GM21381 (cell line): ENCODE results near the gene ST8SIA2.

Experiments used
- ATAC-seq: cut with Tn5 transposase; IDR thresholded peaks from one replicate; pipeline ENCODE4 v1.9.1; 2021; ENCODE audit warnings: mild to moderate bottlenecking, moderate library complexity; ENCODE audit not compliant: unreplicated experiment

ST8SIA2 gene, protein sequence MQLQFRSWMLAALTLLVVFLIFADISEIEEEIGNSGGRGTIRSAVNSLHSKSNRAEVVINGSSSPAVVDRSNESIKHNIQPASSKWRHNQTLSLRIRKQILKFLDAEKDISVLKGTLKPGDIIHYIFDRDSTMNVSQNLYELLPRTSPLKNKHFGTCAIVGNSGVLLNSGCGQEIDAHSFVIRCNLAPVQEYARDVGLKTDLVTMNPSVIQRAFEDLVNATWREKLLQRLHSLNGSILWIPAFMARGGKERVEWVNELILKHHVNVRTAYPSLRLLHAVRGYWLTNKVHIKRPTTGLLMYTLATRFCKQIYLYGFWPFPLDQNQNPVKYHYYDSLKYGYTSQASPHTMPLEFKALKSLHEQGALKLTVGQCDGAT

DNA sequence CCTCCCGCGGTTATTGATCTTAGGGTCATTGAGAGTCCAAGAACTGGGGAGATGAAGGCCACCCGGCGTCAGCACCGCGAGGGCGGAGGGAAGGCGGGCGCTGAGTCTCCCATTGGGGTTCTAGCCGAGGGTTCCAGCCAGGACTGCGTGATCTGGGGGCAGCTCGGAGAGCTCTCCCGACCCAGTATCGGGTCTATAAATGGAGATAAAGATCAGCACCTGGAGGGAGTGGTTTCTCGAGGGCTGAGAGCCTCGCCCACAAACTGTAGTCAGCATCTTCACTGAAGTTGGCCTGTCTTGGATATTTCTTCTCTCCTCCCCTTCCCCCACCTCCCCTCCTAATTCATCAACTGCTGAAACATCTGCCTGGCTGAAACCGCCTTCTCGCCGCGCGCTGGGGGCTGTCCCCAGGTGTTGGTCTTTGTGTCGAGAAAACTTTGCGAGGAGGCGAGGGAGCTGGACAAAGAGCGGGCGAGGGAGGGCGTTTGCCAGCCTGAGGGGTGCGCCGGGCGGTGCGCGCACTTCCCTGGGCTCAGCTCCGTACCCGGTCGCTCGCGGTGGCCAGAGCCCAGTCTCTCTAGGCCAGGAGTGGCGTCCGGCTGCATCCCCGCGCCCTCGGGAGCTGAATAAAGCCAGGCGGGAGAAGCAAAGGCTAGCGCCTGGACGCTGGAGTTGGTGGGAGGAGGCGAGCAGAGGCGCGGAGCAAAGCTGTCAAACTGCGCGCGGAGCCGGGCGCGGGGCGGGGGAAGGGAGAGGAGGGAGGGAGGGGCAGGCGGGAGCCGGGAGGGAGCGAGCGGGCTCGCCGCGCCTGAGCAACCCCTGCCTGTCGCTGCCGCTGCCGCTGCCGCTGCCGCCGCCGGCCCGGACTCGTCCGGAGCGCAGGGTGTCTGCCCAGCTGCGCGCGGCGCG lies at the start of gene ST8SIA2:
ST8SIA2 (plus strand) TSS at position 811 of the 909 bp plus-strand sequence. CDS start 184 bp downstream, outside the sequence.
- no peak for ATAC-seq

DNA sequence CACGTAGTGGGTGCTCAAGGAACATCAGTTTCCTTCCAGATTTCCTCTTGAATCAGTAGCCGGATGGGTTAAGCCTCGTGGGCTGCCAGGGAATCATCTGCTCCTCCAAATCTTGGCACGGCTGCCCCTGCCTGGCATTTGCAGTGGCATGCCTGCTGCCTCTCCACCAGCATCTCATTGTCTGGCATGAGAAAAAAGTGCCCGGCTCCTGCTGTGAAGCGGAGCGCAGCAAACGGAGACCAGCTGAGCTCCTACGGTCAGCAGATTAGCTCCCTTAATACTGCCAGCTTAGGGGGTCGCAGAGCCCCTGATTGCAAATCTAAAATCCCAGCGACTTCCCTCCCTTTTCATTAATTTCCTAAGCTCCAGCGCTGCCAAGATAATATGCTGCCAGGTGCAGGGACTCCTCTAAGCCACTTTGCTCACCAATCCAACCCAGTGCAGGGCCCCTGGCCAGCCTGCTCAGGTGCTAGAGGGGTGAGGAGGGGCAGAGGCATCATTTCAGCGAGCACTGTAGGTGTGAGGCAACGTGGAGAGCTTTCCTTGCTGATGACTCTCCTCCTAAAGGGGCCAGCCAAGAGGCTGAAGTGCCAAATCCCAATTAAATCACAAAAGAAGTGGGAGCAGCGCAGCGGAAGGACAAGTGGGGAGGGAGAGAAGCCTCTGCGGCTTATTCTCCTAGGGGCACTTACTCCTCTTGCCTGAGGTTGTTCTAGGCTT lies 49.6 kb upstream of the ST8SIA2 start:
- no peak for ATAC-seq

DNA sequence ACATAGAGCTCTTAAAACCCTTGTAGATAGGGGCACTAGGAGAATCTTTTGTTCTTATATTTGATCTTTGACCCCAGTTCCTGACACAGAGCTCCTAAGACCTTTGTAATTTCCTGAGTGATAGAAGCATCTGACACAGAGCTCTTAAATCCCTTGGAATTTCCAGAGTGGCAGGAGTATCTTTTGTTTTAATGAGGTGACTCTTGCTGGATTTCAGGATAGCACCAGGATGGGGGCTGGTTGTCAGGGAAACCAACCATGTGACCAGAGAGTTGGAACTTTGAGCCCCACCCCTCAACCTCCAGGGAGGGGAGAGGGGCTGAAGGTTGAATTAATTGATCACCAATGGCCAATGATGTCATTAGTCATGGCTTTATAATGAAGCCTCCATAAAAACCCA lies 47.6 kb upstream of the ST8SIA2 start:
- no peak for ATAC-seq

DNA sequence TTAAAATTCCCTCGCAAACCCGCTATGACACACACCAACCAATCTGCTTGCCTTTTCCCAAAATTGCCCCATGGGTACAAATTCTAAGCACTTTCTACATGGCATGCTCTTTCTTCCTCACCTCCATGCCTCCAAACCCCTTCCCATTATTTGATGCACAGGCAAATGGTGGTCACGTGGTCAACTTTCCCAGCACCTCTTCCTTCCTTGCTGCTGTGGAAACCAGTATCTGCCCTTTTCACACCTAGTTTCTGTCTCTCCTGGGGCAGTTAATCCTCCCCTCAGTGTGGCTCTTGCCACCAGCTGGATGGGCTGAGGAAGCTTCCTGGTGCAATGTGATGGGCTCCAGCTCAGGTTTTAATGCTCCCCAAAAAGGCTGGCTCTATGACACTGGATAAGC lies 38.4 kb upstream of the ST8SIA2 start:
- no peak for ATAC-seq

DNA sequence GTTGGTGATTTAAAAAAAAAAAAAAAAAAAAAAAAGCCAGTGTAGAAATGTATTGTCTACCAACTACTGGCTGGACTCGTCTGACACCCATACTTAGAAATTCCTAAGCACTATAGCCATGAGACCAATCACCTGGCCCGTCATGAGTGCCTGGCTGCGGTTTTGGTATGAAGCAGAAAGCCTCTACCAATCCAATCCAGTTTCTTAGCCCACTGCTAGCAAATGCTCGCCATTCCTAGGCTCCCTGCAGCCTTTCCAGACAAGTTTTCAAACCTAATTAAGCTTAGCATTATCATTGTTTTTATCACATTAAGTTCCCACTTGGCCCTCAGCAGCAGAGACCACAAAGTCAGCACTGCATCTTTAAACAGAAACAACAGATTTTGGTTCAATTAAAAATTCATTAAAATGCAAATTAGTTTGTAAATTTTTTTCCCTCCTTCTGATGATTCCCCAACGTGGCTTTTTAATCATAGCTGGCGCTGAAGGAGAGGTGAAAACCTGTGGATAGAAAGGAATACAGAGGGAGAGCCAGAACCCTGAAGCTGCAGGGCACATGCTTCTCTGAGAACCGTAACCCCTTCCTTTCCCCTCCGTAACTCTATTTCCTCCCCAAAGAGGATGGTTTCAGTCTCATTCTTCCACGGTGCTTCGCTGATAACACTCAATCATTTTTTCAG lies 32.2 kb upstream of the ST8SIA2 start:
- ATAC-seq = no peak

DNA sequence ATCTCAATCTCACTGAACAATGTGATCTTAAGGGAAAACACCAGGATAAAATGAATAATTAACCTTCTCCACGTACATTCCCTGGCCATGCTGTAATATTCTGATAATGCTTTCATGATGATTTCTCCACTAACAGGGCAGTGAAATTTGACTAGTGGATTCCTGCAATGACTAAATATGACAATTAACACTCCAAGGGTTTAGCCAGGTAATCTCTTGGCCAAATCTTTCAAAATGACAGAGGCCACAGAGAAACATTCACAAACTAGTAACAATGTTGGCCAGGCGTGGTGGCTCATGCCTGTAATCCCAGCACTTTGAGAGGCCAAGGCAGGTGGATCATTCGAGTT lies 31.7 kb upstream of the ST8SIA2 start:
- no peak for ATAC-seq

DNA sequence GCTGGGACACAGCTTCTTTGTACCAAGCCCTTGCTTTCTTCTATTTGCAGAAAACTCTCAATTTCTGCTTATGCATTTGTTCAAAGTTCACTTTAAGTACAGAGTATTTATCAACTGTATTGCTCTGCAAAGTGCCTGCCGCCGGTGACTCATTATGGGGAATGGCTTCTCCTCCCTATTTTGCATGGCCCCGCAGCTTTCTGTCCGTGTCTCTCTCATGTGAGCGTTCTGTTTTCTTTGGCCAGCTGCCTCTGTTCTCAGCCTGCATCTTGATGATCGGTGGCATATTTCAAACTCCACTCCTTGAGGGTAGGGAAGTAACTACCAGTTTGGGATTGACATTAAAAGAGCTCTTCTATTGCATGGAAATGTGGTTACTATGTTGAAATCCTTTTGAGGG lies 28.6 kb upstream of the ST8SIA2 start:
- ATAC-seq = no peak

DNA sequence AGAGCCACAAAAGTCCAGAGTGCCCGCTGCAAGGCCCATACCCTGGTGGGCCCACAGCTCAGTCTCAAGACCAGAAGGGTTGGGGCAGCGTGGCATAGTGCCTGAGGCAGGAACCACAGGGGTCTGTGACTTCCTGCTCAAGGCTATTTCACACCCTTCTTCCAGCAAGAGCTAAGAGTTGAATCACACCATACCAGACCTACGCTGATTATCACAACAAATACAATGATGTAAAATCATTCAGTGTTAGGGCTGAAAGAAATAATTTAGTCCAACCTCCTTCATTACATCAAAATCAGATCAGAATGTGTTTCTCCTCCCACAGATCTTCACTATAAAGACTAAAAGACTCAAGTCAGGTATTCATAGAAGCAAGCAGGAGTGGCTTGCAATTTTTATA lies 27.8 kb upstream of the ST8SIA2 start:
- ATAC-seq = no peak

DNA sequence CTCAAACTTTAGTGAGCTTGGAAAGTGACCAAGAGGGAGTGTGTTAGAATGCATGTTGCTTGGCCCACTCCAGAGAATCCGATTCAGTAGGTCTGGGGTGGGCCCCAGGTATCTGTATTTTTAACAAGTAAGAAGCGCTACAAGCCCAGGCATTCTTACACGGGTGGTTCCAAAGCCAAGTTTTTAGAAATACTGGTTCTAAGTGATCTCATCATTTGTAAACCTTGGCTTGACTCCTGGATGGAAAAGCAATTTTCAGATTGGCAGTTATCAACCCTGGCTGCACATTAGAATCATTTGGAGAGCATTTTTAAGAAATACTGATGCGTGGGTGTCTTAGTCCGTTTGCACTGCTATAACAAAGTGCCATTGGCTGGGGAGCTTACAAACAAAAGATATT lies 27.3 kb upstream of the ST8SIA2 start:
- ATAC-seq = no peak

DNA sequence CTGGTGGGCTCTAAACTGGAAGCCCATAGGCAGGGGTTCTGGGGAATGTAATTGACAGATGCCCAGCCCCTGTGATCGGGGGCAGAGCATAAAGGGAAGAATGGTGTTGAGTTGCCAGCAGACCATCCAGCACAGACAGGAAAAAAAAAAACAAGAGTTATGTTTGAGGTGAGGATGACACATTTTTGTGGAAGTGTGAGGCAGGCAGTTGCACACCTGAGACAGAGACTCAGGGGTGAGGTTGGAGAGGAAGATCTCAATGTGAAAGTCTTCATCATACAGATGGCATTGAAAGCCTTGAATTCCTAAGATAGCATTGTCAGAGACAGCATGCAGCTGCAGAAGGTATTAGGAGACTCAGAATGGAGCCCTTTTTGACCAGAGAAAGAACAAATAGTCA lies 18.6 kb upstream of the ST8SIA2 start:
- no peak for ATAC-seq

DNA sequence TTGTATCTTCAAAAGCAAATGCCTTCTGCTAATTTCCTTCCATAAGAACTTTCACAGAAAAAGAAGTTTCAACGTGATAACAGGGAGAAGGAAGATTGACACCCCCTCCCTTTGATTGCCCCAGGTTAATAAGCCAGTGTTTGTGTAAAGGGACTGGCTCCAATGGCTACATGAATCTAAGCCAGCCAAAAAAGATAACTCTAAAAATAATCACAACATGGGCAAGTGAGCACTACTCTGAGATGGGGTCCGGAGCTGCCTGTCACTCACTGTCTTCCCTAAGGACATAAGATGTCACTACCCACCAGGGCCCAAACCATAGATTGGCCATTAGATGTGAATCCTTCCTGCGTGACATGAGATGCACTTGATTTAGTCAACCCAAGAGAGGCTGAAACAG lies 17.6 kb upstream of the ST8SIA2 start:
- ATAC-seq = no peak

DNA sequence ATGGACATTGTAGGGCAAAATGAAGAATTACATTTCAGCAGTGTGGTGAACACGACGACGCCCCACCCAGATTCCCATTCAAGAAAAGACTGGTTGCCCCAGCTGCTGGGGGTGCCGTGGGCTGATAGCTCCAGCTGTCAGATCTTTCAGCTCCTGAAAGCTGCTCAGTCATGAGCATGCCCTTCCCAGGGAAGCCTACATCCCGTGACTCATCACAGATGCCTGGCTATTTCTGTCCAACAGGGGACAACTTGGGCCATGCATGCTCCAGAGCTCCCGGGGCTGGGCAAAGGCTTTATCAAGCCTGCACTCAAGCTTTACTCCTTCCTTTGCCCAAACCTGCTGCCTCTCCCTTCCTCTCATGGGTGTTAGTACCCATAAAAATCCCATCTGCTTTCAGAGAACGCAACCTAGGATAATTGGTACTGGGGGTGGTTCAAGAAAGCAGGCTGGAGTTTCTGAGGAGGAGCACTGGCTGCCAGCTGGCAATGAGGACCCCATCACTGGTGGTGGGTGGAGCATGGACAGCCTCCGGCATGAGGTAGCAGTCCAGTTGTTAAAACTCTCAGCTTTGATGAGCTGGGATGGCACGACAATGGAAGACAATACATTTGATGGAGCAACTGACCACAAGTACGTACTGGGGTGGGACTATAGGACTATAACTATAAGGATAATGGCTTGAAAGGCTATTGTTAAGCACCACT lies 16.4 kb upstream of the ST8SIA2 start:
- no peak for ATAC-seq

DNA sequence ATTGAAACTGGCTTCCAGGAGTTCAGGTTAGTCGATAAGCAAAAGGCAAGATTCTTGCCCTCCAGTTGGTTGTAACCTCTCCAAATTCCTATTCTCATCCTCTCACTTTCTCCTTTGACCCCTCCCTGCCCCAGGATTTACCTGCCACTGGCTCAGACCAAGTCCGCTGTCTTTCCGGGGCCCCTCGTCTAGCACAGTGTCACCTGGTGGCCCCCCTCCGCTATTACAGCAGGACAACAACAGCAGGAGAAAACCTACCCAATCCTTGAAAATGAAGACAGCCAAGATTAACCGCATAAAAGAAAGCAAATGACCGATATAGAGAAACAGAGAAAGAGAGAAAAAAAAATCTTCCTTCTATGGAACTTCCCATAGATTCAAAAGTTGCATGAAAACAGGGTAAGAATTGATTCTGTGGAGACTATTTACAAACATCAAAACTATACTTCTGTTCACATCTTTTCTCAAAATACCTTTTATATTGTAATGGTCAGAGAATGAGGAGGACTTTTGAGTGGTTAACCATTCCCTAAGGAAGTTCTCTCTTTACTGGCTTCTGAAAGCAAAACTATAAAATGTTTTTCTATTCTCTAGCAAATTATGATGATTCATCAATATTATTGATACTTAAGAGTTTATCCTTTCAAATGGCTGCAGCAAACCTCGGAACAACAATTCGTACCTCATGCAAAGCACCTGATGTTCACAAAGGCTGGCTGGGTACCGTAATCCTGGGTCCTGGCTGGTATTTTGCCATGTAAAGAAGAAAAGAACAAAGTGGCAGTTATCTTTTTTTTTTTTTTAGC lies 10.0 kb upstream of the ST8SIA2 start:
- no peak for ATAC-seq

DNA sequence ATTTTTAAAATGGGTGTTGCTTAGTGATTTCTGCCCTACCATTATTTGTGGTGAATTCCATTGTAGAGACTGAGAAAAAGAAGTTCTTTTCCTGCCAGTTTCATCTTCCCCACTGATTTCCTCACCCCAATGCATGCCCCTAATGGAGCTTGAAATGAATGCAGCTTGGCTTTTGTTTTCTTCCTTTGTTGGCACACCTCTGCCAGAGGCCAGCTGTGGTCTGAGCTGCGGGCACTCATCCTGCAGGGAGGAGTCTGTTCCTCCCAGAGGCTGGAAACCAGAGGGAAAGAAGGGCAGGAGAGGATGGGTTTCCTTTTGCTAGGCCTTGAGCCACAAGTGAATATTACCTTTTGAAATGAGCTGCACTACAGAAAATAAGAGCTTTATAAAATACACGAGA lies 9.3 kb upstream of the ST8SIA2 start:
- no peak for ATAC-seq

DNA sequence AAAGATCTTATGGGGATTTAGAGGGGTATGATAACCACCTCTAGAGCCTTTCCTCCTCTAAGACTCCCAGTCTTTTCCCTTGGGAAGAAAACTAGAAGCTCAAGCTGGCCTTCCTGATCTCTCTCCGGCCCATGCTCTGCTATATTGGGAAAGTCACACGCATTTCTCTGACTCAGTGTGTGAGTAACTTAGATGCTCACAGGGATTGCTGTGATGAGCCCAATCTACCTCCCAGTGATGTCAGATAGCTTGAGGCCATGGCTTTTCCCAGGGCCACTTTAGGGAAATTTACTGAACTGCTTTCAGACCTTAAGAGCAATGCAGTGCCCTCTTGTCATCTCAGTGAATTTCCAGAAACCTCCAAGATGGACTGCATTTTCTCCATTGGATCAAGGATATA lies 8.6 kb upstream of the ST8SIA2 start:
- no peak for ATAC-seq

DNA sequence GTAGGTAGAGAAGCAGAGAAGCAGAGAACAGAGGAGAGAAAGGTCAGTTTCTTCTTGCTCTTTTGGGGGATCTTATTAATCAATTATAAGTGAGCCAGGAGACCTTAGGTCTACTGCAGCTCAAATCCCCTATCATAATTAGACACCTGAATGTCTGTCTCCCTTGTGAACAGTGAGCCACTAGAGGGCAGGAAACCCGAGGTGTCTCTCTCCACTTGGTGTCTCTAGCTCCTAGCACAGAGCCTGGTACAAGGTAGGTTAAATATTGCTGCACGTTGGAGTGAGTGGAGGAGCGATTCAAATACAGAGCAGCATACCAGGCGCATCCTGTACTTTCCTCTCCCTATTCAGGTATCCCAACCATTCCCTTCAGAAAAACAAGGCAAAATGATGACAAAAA lies 2.0 kb upstream of the ST8SIA2 start:
- ATAC-seq = no peak

DNA sequence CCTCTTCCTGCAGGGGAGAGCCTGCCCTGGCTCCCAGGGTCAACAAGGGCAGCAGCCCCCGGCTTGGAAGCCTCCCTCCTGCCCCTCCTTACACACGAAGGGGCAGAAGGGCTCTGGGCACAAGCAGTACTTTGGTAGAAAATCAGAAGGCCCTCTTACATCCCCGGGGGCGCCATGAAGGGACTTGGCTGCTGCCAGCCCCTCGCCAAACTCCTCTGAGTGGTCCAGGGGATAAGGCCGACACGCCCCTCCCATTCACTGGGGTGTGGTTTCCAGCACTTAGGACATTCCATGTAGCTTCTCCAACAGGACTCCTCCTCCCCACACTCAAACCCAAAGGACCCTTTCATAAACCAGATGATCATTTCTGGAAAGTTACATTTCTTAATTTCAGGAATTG lies 1.2 kb upstream of the ST8SIA2 start:
- ATAC-seq = no peak

DNA sequence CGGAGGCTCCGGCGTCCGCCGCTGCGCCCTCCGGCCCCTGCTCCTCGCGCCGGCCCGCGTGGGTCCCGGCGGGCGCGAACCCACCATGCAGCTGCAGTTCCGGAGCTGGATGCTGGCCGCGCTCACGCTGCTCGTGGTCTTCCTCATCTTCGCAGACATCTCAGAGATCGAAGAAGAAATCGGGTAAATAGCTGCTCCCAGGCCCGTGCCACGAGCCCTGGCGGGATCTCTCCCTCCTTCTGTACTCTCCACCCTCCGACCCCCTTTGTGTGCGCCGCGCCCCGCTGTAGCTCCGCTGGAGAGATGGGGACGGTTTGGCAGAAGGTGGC lies 263 bp downstream of the ST8SIA2 start:
- no peak for ATAC-seq

DNA sequence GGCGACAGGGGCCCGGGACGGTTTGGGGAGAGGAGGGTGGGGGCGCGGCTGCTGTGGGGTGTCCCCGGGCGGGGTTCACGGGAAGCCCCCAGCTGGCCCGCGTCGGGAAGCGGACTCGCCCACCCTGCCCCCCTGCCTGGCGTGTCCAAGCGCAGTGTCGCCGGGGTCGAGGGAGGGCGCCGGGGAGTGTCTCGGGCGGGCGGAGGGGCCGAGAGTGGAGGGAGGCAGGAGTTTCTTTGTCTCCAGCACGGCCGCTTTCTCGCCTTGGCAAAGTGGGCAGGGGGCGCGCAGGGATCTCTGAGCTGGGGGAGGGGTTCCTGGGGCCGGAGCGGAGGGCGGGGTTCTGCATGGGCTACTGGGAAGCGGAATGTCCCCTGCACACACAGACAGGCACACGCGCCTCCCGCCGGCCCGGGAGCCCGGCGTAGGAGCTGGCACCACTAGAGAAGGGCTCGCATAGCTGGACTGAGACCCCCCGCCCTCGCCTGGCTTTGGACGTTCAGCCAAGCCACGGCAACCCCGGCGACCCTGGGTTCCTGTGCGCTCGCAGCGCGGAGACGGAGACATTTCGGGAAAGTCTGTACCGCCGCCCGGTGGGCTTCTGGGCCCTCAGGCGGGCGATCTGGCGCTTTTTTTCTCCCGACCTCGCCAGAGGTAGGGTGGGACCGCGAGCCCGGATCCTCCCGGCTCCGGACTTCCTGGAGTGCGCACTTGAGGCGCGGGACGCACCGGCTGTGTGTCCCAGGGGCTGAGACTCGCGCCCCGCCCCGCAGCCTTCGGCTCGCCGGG lies 822 bp downstream of the ST8SIA2 start:
- ATAC-seq = no peak
